ENCODE measurements around the gene ADAMTS3.
"Not testable (repeated sequence)": the region's sequence is repeated elsewhere in the genome, so short reads cannot be mapped to it uniquely, and the experiment has no call there.

ADAMTS3 gene

GRCh38 chr4:72468904-72469502, 100.0 kb downstream of the ADAMTS3 start:
- DNase-seq (ENCODE audit: low read depth) = no peak

DNA sequence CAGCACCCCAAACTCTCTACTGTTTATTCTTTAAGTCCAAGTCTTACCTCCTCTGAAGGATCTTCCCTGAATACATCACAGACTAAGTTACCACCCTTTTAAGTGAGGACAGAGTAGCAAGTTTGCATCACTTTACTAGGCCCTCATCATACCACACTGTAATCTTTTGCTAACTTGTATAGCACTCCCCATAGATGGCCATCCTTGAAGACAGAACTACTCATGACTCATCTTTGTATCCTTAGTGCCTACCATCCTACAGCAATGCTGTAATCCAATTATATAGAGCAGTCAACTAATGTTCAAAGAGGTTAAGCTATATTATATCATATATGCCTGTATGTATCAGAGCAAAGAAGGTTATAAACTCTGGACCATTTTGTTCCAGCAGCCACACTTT, 101.4 kb downstream of the ADAMTS3 start:
- no peak for DNase-seq (ENCODE audit: low read depth)

GRCh38 chr4:72463724-72464123, 105.3 kb downstream of the ADAMTS3 start:
- no peak for DNase-seq (ENCODE audit: low read depth)

- DNase-seq (ENCODE audit: low read depth) = no peak
These were observed 111.9 kb downstream of the ADAMTS3 start for GRCh38 chr4:72457158-72457557.

DNA sequence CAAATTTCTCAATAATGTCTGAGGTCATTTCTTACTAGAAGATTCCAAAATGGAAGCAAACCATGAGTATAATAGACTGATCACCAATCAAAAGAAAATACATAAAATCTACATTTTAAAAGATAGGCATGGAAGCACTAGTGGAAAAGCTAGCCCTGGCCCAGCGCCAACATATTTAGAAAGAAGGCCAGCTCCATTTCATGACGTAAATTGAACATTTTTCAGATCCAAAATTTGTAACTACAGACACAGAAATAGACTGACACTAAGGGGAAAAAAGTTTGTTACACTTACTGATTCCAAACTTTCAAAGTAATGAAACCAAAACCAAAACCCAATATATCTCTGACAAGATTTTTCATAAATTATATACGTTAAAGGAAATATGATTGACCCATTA, 117.7 kb downstream of the ADAMTS3 start:
- no peak for DNase-seq (ENCODE audit: low read depth)

- DNase-seq (ENCODE audit: low read depth) = peak; percentile 78
These were observed 119.3 kb downstream of the ADAMTS3 start for GRCh38 chr4:72449705-72450104.

GRCh38 chr4:72448231-72448630, 120.8 kb downstream of the ADAMTS3 start:
- DNase-seq (ENCODE audit: low read depth) = no peak

- no peak for DNase-seq (ENCODE audit: low read depth)
These were observed 122.5 kb downstream of the ADAMTS3 start for GRCh38 chr4:72446353-72447055.

DNA sequence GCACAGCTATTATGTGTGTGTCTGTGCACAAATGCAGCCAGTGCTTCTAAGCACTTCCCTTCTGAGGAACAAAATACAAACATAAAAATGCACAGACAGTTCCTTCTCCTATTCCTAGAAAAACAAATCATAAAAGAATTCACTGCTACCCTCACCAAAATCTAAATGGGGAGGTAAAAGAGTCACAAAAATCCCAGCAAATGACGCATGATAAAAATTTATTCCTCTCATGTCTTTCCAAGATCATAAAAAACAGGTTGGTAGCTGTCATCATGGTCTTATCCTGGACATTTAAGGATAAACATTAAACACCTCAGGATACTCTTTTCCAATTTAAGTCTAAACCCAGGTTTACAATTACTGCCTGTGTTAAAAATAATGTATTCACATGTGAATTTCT, 124.9 kb downstream of the ADAMTS3 start:
- no peak for DNase-seq (ENCODE audit: low read depth)

DNA sequence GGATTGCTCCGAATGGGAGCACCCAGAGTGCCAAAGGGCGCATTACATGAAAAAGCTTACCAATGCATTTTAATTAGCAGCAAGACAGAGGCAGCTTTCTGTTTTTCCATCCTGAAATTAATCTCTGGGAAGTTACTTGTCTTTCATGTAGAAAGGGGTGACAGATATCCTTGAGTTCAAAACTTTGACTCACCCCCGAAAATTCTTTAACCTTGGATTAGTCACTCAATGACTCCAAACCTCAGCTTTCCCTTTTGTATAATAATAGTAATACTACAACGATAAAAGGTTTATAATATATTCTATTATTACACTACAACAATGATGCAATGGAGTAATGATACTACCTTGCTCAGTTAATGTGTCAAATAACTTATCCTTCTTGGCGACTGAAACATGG, 126.3 kb downstream of the ADAMTS3 start:
- DNase-seq (ENCODE audit: low read depth) = peak; percentile 31

- no peak for DNase-seq (ENCODE audit: low read depth)
These were observed 126.9 kb downstream of the ADAMTS3 start for GRCh38 chr4:72442147-72442546.

- no peak for DNase-seq (ENCODE audit: low read depth)
These were observed 128.6 kb downstream of the ADAMTS3 start for GRCh38 chr4:72440386-72440785.

GRCh38 chr4:72432975-72433374, 136.0 kb downstream of the ADAMTS3 start:
- no peak for DNase-seq (ENCODE audit: low read depth)

DNA sequence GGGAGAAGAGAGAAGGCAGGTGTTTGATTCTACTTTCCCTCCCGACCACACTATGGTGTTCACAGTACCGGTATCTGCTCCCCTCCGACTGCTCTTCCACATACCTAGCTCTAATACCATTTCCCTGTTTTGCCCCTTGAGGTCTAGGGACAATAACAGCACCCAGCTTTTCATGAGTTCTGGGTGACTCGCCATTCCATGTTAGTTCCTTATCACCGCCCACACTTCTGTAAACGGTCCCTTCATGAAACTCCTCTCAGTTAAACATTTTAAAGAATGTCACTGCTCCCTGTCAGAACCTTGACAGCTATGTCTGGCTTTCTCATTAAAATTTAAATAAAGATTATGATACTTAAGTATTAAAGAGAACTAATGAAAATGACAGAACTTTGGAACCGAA, 136.7 kb downstream of the ADAMTS3 start:
- no peak for DNase-seq (ENCODE audit: low read depth)

- DNase-seq (ENCODE audit: low read depth) = no peak
These were observed 138.0 kb downstream of the ADAMTS3 start for GRCh38 chr4:72430988-72431387.

GRCh38 chr4:72430050-72430449, 139.0 kb downstream of the ADAMTS3 start:
- DNase-seq (ENCODE audit: low read depth) = peak; percentile 33

GRCh38 chr4:72429397-72429889, 139.6 kb downstream of the ADAMTS3 start:
- DNase-seq (ENCODE audit: low read depth) = no peak

- no peak for DNase-seq (ENCODE audit: low read depth)
These were observed 142.0 kb downstream of the ADAMTS3 start for GRCh38 chr4:72427057-72427456.

- not testable (repeated sequence) for DNase-seq (ENCODE audit: low read depth)
These were observed 143.1 kb downstream of the ADAMTS3 start for GRCh38 chr4:72425908-72426307.

DNA sequence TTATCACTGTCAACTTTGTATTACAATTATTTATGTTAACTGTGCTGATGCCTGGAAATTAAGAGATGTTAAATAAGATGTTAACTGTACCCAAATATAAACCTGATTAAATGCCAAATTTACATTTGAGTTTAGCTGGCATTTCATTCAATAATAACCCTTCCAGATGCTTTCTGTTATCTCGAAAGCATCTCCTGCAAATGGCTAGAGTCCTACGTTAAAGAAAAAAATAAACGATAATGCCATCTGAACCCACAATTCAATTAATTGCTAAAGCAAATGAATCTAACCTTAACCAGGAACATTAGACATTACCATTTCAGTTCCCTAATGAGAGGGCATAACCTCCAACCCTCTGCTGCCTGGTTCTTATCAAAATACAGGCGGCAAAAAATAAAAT, 145.0 kb downstream of the ADAMTS3 start:
- DNase-seq (ENCODE audit: low read depth) = no peak

- no peak for DNase-seq (ENCODE audit: low read depth)
These were observed 146.6 kb downstream of the ADAMTS3 start for GRCh38 chr4:72422416-72422815.

- peak; percentile 51 for DNase-seq (ENCODE audit: low read depth)
These were observed 150.6 kb downstream of the ADAMTS3 start for GRCh38 chr4:72418458-72418857.

- DNase-seq (ENCODE audit: low read depth) = no peak
These were observed 158.9 kb downstream of the ADAMTS3 start for GRCh38 chr4:72410158-72410557.

GRCh38 chr4:72408568-72408967, 160.5 kb downstream of the ADAMTS3 start:
- DNase-seq (ENCODE audit: low read depth) = no peak

Data from HS-27A (cell line).